Breast epithelium (tissue), 4 donors: ENCODE results near the gene CFD. TPM values are rescaled to one million over a fixed set of nuclear protein-coding genes. Genes with fewer than 3 reads are reported as not detected.

Experiments used
- DNase-seq, 2 donors: peaks; one replicate each; pipeline ENCODE4 v3.0.0-alpha.2; 2019; ENCODE audit warnings: low spot score in 2 of 2
- H3K27ac ChIP-seq, 2 donors: fragments of 200-600 bp; sonication (generic) in 1 of 2; one replicate each; pipeline ENCODE4 v1.5.1; 2016 to 2019; ENCODE audit warnings: mild to moderate bottlenecking in 1 of 2
- H3K27me3 ChIP-seq, 2 donors: fragments of 200-600 bp; sonication (generic) in 1 of 2; one replicate each; pipeline versions ENCODE4 v1.5.1 to v1.6.0; 2017 to 2019; ENCODE audit warnings: control low read depth in 1 of 2, mild to moderate bottlenecking in 1 of 2
- H3K36me3 ChIP-seq: fragments of 200-600 bp; one replicate; pipeline ENCODE4 v1.5.1; 2019
- H3K4me1 ChIP-seq, 2 donors: fragments of 200-600 bp; sonication (generic); one replicate each; pipeline ENCODE4 v1.5.1; 2016 to 2019; ENCODE audit warnings: control low read depth in 1 of 2
- H3K4me3 ChIP-seq, 3 donors: fragments of 200-600 bp; sonication (generic); 1 replicate in 2 of 3; 2 replicates in 1 of 3; pipeline ENCODE4 v1.5.1; 2016 to 2019; ENCODE audit warnings: mild to moderate bottlenecking in 3 of 3, moderate library complexity in 2 of 3
- H3K9me3 ChIP-seq, 2 donors: fragments of 200-600 bp; sonication (generic) in 1 of 2; one replicate each; pipeline ENCODE4 v1.5.1; 2016 to 2019; ENCODE audit warnings: control low read depth in 1 of 2
- POLR2A ChIP-seq: fragments of 450-650 bp; IDR thresholded peaks from one replicate; pipeline ENCODE4 v1.6.1; 2016; ENCODE audit warnings: antibody characterized with exemption, mild to moderate bottlenecking, moderate library complexity
- POLR2AphosphoS5 ChIP-seq, 3 donors: sonication (generic); formaldehyde crosslinking; IDR thresholded peaks; one replicate each; pipeline ENCODE4 v1.6.1; 2017; ENCODE audit warnings: antibody characterized with exemption in 3 of 3
- intact Hi-C: fragments of 100-400 bp; cut with DNase I; formaldehyde crosslinking; loops from one replicate; pipeline ENCODE4 v1.15.1; 2023; ENCODE audit warnings: low total_unique reads
- total RNA-seq, 3 donors: library from RNA; depleted of rRNA; stranded (reverse); fragments of >200 nt; gene quantifications; one replicate each; pipeline ENCODE4 v1.1.0, GENCODE V29; 2016
- TF ChIP-seq, protein P1 (sequence below), 3 donors: fragments of 450-650 bp; IDR thresholded peaks; one replicate each; pipeline ENCODE4 v1.5.1; 2016 to 2017; ENCODE audit warnings: antibody characterized with exemption in 3 of 3, mild to moderate bottlenecking in 3 of 3, moderate library complexity in 3 of 3

Gene CFD
- total RNA-seq, 3 donors from 2014 or later, result 345 to 6,770 (median 797) TPM

DNA sequence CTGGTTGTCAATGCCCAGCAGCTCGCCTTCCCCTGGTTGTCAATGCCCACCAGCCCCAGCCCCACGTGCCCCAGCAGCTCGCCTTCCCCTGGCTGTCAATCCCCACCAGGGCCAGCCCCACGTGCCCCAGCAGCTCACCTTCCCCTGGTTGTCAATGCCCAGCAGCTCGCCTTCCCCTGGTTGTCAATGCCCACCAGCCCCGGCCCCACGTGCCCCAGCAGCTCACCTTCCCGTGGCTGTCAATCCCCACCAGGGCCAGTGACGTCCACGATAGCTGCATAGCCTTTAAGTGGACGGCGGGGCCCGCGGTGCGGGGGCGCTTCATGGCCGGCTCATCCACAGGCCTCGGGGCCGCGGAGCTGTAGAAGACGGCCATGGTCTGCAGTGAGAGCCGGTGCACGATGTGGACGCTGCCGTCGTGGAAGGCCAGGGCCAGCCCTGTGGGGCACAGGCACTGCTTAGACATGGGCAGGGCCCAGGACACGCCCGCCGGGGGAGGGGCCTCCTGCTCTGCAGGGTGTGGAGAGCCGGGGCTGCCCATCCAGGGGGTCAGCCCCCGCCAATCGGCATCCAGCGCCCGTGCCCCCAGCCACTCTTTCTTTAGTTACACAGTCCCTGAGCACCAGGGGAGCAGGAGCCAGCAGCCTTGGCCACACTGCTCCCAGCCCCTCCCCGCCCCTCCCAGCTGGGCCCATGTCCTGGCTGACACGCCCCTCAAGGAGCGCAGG, 20.4 kb downstream of the CFD start:
- Histone ChIP-seq H3K27ac (no peak overlapping the region), H3K27me3 (no peaks in the 10 kb centered on the region), H3K4me1 (no peaks in the 10 kb centered on the region), H3K4me3 (no peak overlapping the region), H3K36me3 (no peaks in the 10 kb centered on the region), H3K9me3 (no peaks in the 10 kb centered on the region)
- intact Hi-C loops, result no loop called here
- DNase-seq, result no peak
- TF ChIP-seq POLR2AphosphoS5 (IDR thresholded peaks at IDR 0.05) (no peak), POLR2A (no peak)
- TF ChIP-seq, protein P1, sequence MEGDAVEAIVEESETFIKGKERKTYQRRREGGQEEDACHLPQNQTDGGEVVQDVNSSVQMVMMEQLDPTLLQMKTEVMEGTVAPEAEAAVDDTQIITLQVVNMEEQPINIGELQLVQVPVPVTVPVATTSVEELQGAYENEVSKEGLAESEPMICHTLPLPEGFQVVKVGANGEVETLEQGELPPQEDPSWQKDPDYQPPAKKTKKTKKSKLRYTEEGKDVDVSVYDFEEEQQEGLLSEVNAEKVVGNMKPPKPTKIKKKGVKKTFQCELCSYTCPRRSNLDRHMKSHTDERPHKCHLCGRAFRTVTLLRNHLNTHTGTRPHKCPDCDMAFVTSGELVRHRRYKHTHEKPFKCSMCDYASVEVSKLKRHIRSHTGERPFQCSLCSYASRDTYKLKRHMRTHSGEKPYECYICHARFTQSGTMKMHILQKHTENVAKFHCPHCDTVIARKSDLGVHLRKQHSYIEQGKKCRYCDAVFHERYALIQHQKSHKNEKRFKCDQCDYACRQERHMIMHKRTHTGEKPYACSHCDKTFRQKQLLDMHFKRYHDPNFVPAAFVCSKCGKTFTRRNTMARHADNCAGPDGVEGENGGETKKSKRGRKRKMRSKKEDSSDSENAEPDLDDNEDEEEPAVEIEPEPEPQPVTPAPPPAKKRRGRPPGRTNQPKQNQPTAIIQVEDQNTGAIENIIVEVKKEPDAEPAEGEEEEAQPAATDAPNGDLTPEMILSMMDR (IDR thresholded peaks at IDR 0.05), result no peak

DNA sequence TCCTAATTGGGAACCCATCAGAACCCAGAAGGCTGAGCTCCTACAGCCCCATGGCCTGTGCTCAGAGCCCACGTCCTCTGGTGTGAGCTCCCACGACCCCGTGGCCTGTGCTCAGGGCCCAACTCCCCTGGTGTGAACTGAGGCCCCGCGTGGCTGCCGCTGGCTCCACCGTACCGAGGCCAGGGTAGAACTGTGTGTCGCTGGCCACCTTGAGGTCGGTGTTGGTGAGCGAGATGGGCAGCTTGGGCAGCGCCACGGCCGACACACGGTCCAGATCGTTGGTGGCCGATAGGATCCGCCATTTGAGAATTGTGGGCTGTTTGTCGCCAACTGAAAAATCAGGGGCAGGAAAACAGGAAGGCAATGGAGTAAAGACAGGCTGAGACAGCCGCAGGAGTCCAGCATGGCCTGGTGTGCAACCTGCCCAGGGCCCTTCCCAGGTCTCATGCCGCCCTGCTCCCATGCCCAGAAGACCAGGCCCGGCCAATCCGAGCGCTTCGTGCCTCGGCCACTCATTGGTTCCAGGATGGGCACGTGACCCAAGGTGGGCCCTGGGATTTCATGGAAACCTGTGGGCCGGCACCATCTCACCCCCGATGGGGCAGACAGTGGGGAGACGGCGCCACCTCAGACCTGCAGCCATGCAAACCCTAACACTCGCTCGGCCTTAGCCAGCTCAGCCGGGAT, 22.1 kb downstream of the CFD start:
- Histone ChIP-seq H3K4me3 (no peak overlapping the region), H3K9me3 (no peaks in the 10 kb centered on the region), H3K27ac (no peak overlapping the region), H3K4me1 (no peaks in the 10 kb centered on the region), H3K36me3 (no peaks in the 10 kb centered on the region), H3K27me3 (no peaks in the 10 kb centered on the region)
- no peak for DNase-seq
- TF ChIP-seq, protein P1 (IDR thresholded peaks at IDR 0.05), result no peak
- TF ChIP-seq POLR2A (no peak), POLR2AphosphoS5 (IDR thresholded peaks at IDR 0.05) (no peak)
- intact Hi-C loops, result no loop called here

DNA sequence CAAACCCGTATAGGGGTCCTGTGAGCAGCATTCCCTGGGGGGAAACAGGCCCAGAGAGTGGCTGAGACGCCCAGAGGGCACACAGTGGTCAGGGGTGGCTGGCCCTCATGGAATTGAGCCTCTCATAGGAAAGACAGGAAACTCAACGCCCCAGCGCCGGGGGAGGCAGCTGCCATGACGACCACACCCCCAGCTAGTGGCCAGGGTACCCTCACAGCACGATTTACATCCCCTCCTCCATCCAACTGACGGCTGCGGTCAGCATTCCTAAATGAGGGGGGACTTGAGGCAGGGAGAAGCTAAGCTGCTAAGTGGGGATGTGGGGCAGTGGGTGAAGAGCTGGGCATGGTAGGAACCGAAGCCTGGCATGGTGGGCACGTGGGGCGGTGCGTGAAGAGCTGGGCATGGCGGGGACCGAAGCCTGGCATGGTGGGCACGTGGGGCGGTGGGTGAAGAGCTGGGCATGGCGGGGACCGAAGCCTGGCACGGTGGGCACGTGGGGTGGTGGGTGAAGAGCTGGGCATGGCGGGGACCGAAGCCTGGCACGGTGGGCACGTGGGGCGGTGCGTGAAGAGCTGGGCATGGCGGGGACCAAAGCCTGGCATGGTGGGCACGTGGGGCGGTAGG, 23.5 kb downstream of the CFD start:
- no peak for DNase-seq
- Histone ChIP-seq H3K4me3 (no peak overlapping the region), H3K27me3 (no peaks in the 10 kb centered on the region), H3K4me1 (no peaks in the 10 kb centered on the region), H3K9me3 (no peaks in the 10 kb centered on the region), H3K27ac (no peak overlapping the region), H3K36me3 (no peaks in the 10 kb centered on the region)
- intact Hi-C loops, result no loop called here
- TF ChIP-seq POLR2A (no peak), POLR2AphosphoS5 (IDR thresholded peaks at IDR 0.05) (no peak)
- TF ChIP-seq, protein P1 (IDR thresholded peaks at IDR 0.05), result no peak

DNA sequence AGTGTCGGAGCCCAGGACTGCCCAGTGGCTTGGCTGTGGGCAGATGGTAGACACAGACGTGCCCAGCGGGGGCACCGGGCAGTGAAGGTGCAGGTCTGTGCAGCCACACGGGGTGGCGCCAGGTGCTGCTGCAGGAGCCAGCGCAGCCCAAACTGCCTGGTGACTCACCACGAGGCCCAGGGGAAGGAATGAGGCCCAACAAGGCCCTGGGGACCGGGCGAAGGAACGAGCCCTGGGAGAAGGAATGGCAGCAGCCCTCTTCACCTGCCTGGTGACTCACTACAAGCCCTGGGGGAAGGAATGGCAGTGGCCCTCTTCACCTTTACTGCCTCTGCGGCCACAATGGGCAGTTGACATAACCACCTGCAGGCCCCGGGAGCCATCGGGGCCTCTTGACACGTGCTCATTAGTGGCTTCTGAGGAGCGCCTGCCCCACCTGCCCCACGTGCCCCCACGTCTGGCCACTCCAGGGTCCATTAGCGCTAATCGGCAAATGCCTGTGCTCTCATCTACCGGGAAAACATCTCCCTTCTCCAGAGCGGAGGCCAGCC, 24.3 kb downstream of the CFD start:
- intact Hi-C loops, result no loop called here
- Histone ChIP-seq H3K4me3 (no peak overlapping the region), H3K9me3 (no peaks in the 10 kb centered on the region), H3K36me3 (no peaks in the 10 kb centered on the region), H3K27ac (no peak overlapping the region), H3K27me3 (no peaks in the 10 kb centered on the region), H3K4me1 (no peaks in the 10 kb centered on the region)
- TF ChIP-seq, protein P1 (IDR thresholded peaks at IDR 0.05), result no peak
- TF ChIP-seq POLR2AphosphoS5 (IDR thresholded peaks at IDR 0.05), result no peak
- TF ChIP-seq POLR2A, result no peak
- no peak for DNase-seq
